HG03378 (cell line): ENCODE results near the gene OSTN.
"Not testable (repeated sequence)": the region's sequence is repeated elsewhere in the genome, so short reads cannot be mapped to it uniquely, and the experiment has no call there.

Source experiments
- ATAC-seq: cut with Tn5 transposase; IDR thresholded peaks from one replicate; pipeline ENCODE4 v1.9.1; 2021; ENCODE audit warnings: mild to moderate bottlenecking, moderate library complexity; ENCODE audit not compliant: unreplicated experiment

Gene OSTN, protein sequence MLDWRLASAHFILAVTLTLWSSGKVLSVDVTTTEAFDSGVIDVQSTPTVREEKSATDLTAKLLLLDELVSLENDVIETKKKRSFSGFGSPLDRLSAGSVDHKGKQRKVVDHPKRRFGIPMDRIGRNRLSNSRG

GRCh38 chr3:191198932-191199331 lies at the start of gene OSTN:
Gene OSTN (plus strand): TSS chr3:191199241. CDS start chr3:191212533, 13,292 bp downstream.
- ATAC-seq = no peak

GRCh38 chr3:191151653-191152052 lies 47.4 kb upstream of the OSTN start:
- ATAC-seq = no peak

DNA sequence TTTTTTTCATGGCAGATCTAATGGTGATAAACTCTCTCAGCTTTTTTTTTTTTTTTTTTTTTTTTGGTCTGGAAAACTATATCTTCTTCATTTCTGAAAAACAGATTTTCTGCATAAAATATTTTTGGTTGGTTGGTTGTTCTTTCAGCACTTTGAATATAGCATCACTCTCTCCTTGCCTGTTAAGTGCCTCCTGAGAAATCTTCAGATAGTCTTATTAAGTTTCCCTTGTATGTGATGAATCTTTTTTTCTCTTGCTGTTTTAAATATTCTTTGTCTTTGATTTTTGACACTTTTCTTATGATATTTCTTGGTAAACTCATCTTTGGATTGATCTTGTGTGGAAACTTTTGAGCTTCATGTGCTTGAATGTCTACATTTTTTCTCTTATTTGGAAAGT lies 44.2 kb upstream of the OSTN start:
- no peak for ATAC-seq

DNA sequence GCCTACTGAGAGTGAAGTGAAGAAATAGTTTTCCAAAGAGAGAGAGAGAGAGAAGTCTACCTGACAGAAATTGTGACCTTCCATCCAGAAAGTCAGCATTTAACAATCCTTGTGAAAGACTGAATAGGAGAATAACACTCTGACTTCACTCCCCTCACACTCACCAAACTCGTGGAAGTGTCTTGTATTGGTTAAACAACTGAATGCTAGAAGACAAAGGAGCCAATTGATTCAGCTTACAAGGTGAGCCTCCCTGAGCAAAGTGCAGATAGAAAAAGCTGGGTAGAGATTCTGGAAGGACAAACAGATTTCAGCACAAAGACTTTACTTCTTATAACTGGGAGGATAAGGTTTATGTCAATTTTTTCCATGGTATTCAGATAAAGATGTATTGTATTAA lies 40.8 kb upstream of the OSTN start:
- ATAC-seq = no peak

DNA sequence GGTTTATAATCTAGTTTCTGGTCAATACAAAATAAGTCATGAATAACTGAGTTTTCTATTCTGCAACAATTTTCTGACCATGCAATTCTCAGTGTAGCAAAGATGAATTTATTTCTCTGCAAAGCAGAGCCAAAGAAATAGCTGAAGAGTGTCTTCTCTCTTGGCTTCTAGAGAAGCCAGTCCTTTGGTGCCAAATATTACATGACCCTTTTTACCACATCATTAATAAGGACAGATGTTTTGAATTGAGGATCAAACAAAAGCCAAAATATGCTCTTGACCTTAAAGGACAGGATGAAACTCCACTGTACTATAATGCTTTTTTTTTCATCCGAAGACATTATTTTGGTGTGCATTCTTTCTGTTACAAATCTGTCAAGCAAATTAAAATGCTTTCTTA lies 40.2 kb upstream of the OSTN start:
- ATAC-seq = no peak

- ATAC-seq = no peak
These were observed 33.2 kb upstream of the OSTN start for GRCh38 chr3:191165802-191166201.

DNA sequence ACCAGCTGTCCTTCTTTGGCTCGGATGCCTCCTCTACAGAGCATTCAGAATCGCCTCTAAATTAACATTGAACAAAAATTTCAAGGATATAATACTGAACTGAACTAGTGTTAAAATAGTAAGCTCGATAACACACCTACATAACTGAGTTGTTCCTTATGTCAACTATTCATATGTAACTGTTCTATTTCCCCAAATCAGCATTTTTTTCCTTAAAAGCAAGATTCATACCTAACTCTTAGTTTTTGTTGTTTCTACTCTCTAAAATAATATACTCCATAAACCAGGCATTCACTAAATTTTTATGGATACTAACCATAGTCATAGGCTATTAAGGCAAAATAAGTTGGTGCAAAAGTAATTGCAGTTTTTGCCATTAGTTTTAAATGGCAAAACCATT lies 32.7 kb upstream of the OSTN start:
- ATAC-seq = no peak

- no peak for ATAC-seq
These were observed 29.5 kb upstream of the OSTN start for GRCh38 chr3:191169566-191169965.

DNA sequence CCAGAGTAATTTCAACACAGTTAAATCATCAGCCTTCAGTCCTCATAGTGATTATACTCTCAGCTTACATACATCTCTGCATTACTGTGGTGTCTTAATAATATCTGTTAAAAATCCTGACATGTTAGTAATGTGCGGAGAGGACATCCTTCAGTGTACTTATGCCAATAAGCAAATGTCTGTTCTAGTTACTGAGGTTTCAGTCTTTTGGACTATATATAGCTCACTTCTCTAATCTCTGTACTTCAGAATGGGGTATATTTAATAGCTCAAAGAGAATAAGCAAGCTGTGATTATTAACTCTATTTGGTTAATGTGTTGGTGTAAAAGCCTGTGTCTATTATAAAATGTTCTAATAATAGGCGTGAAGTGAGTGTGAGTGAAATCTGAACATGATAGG lies 28.9 kb upstream of the OSTN start:
- ATAC-seq = peak; percentile 55

GRCh38 chr3:191175102-191175501 lies 23.9 kb upstream of the OSTN start:
- ATAC-seq = no peak

DNA sequence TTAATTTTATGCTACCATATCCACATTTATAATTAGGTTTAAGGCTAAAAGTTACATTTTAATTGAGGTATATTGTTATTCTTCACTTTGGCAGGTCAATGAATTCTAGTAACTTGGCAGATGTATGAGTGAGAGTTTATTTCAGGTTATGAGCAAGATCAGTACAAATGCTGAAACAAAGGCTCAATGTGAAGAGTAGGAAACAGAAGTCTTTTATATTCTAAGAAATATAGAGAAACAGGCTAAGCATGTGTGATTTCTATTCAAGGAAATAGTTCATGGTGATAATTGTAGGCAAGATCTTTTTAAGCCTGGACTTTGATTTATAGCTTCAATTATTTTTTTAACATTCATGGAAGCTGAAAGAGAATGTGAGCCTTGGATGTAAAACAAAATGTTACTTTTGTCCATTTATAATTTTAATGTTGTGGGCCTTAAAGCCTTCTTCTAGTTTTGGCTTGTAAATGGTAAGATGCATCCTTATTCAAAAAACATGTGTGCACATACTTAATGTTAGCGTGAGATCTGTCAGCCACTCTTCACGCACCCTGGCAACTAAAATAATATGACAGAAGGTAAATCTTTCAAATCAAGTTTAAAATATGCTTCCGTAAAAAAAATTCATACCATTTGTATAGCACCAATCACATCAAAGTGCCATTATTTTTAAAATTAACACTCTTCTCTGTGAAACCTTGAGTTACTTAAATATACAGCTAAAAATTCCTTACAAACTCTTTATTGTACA lies 22.8 kb upstream of the OSTN start:
- no peak for ATAC-seq

GRCh38 chr3:191185382-191185781 lies 13.7 kb upstream of the OSTN start:
- not testable (repeated sequence) for ATAC-seq

DNA sequence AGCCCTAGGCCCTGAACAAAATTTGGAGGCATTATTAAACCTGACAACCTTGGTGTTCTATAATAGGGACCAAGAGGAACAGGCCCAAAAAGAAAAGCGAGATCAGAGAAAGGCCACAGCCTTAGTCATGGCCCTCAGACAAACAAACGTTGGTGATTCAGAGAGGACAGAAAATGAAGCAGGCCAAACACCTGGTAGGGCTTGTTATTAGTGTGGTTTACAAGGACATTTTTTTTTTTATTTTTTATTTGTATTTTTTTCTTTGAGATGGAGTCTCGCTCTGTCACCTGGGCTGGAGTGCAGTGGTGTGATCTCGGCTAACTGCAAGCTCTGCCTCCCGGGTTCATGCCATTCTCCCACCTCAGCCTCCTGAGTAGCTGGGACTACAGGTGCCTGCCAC lies 10.8 kb upstream of the OSTN start:
- ATAC-seq = not testable (repeated sequence)

- not testable (repeated sequence) for ATAC-seq
These were observed 6.8 kb upstream of the OSTN start for GRCh38 chr3:191192270-191192669.

GRCh38 chr3:191192941-191193340 lies 6.1 kb upstream of the OSTN start:
- ATAC-seq = no peak

GRCh38 chr3:191197761-191198306 lies 1.2 kb upstream of the OSTN start:
- no peak for ATAC-seq

- no peak for ATAC-seq
These were observed 561 bp upstream of the OSTN start for GRCh38 chr3:191198480-191198879.

GRCh38 chr3:191210032-191210431 lies 11.0 kb downstream of the OSTN start:
- ATAC-seq = no peak

DNA sequence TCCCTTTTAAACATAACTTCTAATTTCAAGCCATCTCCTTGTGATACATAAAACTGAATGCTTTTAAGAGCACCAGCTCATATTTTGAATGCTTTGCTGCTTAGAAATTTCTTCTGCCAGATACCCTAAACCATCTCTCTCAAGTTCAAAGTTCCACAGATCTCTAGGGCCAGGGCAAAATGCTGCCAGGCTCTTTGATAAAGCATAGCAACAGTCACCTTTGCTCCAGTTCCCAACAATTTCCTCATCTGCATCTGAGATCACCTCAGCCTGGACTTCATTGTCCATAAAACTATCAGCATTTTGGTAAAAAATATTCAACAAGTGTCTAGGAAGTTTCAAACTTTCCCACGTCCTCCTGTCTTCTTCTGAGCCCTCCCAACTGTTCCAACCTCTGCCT lies 17.5 kb downstream of the OSTN start:
- ATAC-seq = no peak

- ATAC-seq = no peak
These were observed 18.3 kb downstream of the OSTN start for GRCh38 chr3:191217301-191217700.

GRCh38 chr3:191220908-191221307 lies 21.9 kb downstream of the OSTN start:
- no peak for ATAC-seq

DNA sequence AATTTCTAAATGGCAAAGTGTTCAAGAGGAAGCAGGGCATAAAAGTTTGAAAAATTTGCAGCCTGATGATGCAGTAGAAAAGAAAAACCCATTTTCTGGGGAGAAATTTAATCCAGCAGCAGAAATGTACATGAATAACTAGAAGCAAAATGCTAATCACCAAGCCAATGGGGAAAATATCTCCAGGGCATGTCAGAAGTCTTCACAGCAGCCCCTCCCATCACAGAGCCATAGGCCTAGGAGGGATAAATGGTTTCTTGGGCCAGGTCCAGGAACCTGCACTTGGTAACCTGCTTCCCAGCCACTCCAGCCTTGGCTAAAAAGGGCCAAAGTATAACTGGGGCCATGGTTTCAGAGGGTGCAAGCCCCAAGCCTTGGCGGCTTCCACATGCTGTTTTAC lies 22.6 kb downstream of the OSTN start:
- ATAC-seq = no peak

DNA sequence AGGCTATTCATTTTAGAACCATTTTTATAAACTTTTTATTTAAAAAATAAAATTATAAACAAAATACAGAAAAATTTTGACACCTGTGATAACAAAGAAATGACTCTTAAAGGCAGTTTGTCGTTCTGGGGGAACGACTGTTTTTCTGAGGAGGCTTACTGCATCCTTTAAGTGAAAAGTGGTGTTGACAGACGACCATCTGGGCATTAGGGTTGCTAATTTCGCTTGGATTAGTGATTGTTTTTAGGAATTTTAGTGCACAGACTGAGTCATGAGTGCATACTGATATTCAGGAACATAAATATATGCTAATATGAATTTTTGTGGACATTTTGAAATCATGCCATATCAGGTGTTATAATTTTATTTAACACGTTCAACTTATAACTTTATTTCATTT lies 28.5 kb downstream of the OSTN start:
- ATAC-seq = no peak
